ENCODE measurements around the gene CACNA2D3. TPM values are rescaled to one million over a fixed set of nuclear protein-coding genes. Genes with fewer than 3 reads are reported as not detected.

CACNA2D3 gene
- total RNA-seq, 1 donor from 2014 or later = 0.17 TPM

DNA sequence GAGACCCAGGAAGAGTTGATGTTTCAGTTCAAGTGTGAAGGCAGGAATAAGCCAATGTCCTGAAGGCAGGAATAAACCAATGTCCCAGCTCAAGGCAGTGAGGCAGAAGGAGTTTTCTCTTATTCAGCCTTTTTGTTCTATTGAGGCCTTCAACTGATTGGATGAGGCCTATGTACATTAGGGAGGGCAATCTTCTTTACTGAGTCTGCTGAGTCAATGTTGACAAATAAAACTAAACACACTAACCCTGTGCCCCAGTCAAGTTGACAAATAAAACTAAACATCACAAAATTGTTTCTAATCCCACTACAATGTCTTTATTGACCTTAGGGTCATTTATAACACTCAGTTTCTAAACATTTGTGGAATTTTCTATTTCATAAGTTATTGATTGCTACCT, 100.0 kb downstream of the CACNA2D3 start:
- Histone ChIP-seq H3K4me3 (ENCODE audit: low read depth, low read length) (no peak overlapping the region), H3K36me3 (ENCODE audit: control insufficient read depth, insufficient read depth, low read length) (no peaks in the 10 kb centered on the region), H3K27me3 (ENCODE audit: control insufficient read depth, insufficient read depth, low read length) (no peaks in the 10 kb centered on the region)
- no peak for DNase-seq (ENCODE audit: low read depth)
- TF ChIP-seq CTCF (IDR thresholded peaks at IDR 0.05; ENCODE audit: insufficient read depth, low read length, poor library complexity, severe bottlenecking) = no peak

DNA sequence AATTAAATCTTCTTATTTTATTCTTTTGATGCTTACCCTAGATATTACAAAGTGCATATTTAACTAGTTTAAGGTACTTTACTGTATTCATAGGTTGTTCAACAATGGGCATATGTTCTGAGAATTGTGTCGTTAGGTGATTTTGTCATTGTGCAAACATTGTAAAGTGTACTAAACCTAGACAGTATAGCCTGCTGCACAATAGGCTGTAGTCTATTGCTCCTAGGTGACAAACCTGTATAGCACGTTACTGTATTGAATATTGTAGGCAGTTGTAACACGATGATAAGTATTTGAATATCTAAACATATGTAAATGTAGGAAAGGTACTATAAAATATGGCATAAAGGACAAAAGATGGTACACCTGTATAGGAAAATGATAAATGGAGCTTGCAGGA, 100.7 kb downstream of the CACNA2D3 start:
- H3K36me3 ChIP-seq (ENCODE audit: control insufficient read depth, insufficient read depth, low read length) = no peaks in the 10 kb centered on the region
- no peaks in the 10 kb centered on the region for H3K27me3 ChIP-seq (ENCODE audit: control insufficient read depth, insufficient read depth, low read length)
- TF ChIP-seq CTCF (IDR thresholded peaks at IDR 0.05; ENCODE audit: insufficient read depth, low read length, poor library complexity, severe bottlenecking) = no peak
- H3K4me3 ChIP-seq (ENCODE audit: low read depth, low read length) = no peak overlapping the region
- no peak for DNase-seq (ENCODE audit: low read depth)

- no peak for TF ChIP-seq CTCF (IDR thresholded peaks at IDR 0.05; ENCODE audit: insufficient read depth, low read length, poor library complexity, severe bottlenecking)
- Histone ChIP-seq H3K4me3 (ENCODE audit: low read depth, low read length) (no peak overlapping the region), H3K27me3 (ENCODE audit: control insufficient read depth, insufficient read depth, low read length) (no peaks in the 10 kb centered on the region), H3K36me3 (ENCODE audit: control insufficient read depth, insufficient read depth, low read length) (no peaks in the 10 kb centered on the region)
- no peak for DNase-seq (ENCODE audit: low read depth)
Observed at GRCh38 chr3:54225841-54226528, 103.6 kb downstream of the CACNA2D3 start.

DNA sequence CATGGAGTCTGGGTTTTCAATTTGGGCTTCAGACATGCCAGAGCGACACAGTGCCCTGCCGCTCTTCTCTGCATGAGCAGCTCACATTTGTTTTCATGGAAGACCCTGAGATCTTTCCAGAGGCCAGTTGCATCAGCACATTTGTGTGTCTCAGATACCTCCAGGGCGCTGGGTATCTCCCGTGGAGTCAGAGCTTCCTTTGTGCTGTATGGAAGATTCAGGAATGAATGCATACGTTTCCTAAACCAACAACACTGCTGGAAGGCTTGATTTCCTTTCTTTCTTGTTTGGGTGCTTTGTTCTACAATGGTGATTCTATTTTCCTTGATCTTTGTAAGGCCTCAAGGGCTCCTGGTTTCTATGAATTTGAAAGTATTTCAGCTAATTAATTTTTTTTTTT, 106.5 kb downstream of the CACNA2D3 start:
- Histone ChIP-seq H3K36me3 (ENCODE audit: control insufficient read depth, insufficient read depth, low read length) (no peaks in the 10 kb centered on the region), H3K4me3 (ENCODE audit: low read depth, low read length) (no peak overlapping the region), H3K27me3 (ENCODE audit: control insufficient read depth, insufficient read depth, low read length) (no peaks in the 10 kb centered on the region)
- DNase-seq (ENCODE audit: low read depth) = no peak
- TF ChIP-seq CTCF (IDR thresholded peaks at IDR 0.05; ENCODE audit: insufficient read depth, low read length, poor library complexity, severe bottlenecking) = no peak

GRCh38 chr3:54232618-54233017, 110.3 kb downstream of the CACNA2D3 start:
- no peak for DNase-seq (ENCODE audit: low read depth)
- H3K36me3 ChIP-seq (ENCODE audit: control insufficient read depth, insufficient read depth, low read length) = no peaks in the 10 kb centered on the region
- H3K4me3 ChIP-seq (ENCODE audit: low read depth, low read length) = no peak overlapping the region
- no peaks in the 10 kb centered on the region for H3K27me3 ChIP-seq (ENCODE audit: control insufficient read depth, insufficient read depth, low read length)
- TF ChIP-seq CTCF (IDR thresholded peaks at IDR 0.05; ENCODE audit: insufficient read depth, low read length, poor library complexity, severe bottlenecking) = no peak

GRCh38 chr3:54235998-54236397, 113.6 kb downstream of the CACNA2D3 start:
- Histone ChIP-seq H3K27me3 (ENCODE audit: control insufficient read depth, insufficient read depth, low read length) (no peaks in the 10 kb centered on the region), H3K4me3 (ENCODE audit: low read depth, low read length) (no peak overlapping the region), H3K36me3 (ENCODE audit: control insufficient read depth, insufficient read depth, low read length) (no peaks in the 10 kb centered on the region)
- DNase-seq (ENCODE audit: low read depth) = no peak
- no peak for TF ChIP-seq CTCF (IDR thresholded peaks at IDR 0.05; ENCODE audit: insufficient read depth, low read length, poor library complexity, severe bottlenecking)
